Left lung (tissue), 10 donors: ENCODE measurements around the gene GLS2. TPM values are rescaled to one million over a fixed set of nuclear protein-coding genes. Genes with fewer than 3 reads are reported as not detected.

Experiments used
- ATAC-seq: fragments of 200-7000 bp; cut with Tn5 transposase; one replicate; pipeline ENCODE4 v1.9.1; 2020; ENCODE audit warnings: moderate library complexity
- DNase-seq, 4 donors: peaks; one replicate each; pipeline ENCODE4 v3.0.0-alpha.2; 2013 to 2020
- H3K27ac ChIP-seq, 2 donors: fragments of 200-600 bp; sonication (generic) in 1 of 2; one replicate each; pipeline versions ENCODE4 v1.5.0 to v1.8.0; 2020 to 2021
- H3K27me3 ChIP-seq, 2 donors: fragments of 200-600 bp; sonication (generic) in 1 of 2; one replicate each; pipeline versions ENCODE4 v1.5.0 to v1.8.0; 2020 to 2021
- H3K36me3 ChIP-seq, 2 donors: fragments of 200-600 bp; sonication (generic) in 1 of 2; one replicate each; pipeline versions ENCODE4 v1.5.0 to v1.8.0; 2020 to 2021
- H3K4me1 ChIP-seq, 2 donors: fragments of 200-600 bp; one replicate each; pipeline ENCODE4 v1.8.0; 2021
- H3K4me3 ChIP-seq, 2 donors: fragments of 200-600 bp; sonication (generic) in 1 of 2; one replicate each; pipeline versions ENCODE4 v1.5.0 to v1.8.0; 2020 to 2021; ENCODE audit warnings: mild to moderate bottlenecking in 1 of 2
- H3K9me3 ChIP-seq, 2 donors: fragments of 200-600 bp; sonication (generic) in 1 of 2; one replicate each; pipeline versions ENCODE4 v1.5.0 to v1.8.0; 2020 to 2021
- intact Hi-C, 2 donors: fragments of 100-400 bp; cut with DNase I; formaldehyde crosslinking; loops; one replicate each; pipeline versions ENCODE4 v1.11.2 to v1.14.2; 2022
- polyA plus RNA-seq, 6 donors: library from polyadenylated mRNA; unstranded; fragments of 120-200 nt; gene quantifications; one replicate each; pipeline ENCODE4 v1.2.1, GENCODE V29; 2013; ENCODE audit not compliant: insufficient read length in 6 of 6
- total RNA-seq, 2 donors: library from RNA; stranded (reverse); fragmentation: NEBNext Ultra II Directional; extraction: Animal tissue kit (Norgen Biotek cat#: 25700); gene quantifications; one replicate each; pipeline ENCODE4 v1.2.1, GENCODE V29; 2021
- TF ChIP-seq, protein P1 (sequence below), 2 donors: fragments of 200-600 bp; sonication (generic) in 1 of 2; IDR thresholded peaks; one replicate each; pipeline versions ENCODE4 v1.5.0 to v1.8.0; 2021; ENCODE audit warnings: antibody characterized with exemption in 2 of 2
- donor health status: DM: no; HTN: yes; CAD: no.
- donor health status: DM: no; HTN: no; CAD: no.

Gene GLS2
- total and polyA plus RNA-seq, 8 donors, result 2.3 to 5.9 (median 2.9) TPM

DNA sequence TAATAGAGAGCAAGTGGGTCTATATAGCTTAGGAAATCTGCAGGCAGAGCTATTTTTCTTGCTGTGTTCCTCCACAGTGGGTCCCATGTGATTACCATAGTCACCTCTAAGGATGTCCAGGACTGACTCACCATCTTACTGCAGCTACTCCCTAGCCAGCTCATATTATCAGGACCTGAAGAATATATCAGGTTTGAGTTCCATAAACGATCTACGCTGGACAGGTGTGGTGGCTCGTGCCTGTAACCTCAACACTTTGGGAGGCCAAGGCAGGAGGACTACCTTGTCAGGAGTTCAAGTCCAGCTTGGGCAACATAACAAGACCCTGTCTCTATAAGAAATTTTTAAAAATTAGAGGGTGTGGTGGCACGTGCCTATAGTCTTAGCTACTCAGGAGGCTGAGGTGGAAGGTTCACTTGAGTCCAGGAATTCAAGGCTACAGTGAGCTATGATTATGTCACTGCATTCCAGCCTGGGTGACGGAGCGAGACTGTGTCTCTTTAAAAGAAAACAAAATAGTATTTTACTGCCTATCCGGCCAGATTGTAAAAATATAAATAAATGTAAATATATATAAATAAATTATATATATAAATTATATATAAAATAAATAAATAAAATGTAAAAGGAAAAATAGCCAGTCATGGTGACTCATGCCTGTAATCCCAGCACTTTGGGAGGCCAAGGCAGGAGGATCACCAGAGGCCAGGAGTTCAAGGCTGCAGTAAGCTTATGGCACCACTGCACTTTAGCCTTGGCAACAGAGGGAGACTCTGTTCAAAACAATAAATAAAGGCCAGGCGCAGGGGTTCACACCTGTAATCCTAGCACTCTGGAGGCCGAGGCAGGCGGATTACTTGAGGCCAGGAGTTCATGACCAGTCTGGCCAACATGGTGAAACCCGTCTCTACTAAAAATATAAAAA is 26.5 kb downstream of the GLS2 start:
- DNase-seq (no peak), ATAC-seq (no peak)
- Histone ChIP-seq H3K4me3 (no peak overlapping the region), H3K27ac (no peak overlapping the region), H3K27me3 (no peaks in the 10 kb centered on the region), H3K4me1 (peaks cover 0 to 12% of the 10 kb centered on the region in 2 donors), H3K36me3 (no peaks in the 10 kb centered on the region), H3K9me3 (no peaks in the 10 kb centered on the region)
- intact Hi-C loops, result no loop called here
- TF ChIP-seq, protein P1, sequence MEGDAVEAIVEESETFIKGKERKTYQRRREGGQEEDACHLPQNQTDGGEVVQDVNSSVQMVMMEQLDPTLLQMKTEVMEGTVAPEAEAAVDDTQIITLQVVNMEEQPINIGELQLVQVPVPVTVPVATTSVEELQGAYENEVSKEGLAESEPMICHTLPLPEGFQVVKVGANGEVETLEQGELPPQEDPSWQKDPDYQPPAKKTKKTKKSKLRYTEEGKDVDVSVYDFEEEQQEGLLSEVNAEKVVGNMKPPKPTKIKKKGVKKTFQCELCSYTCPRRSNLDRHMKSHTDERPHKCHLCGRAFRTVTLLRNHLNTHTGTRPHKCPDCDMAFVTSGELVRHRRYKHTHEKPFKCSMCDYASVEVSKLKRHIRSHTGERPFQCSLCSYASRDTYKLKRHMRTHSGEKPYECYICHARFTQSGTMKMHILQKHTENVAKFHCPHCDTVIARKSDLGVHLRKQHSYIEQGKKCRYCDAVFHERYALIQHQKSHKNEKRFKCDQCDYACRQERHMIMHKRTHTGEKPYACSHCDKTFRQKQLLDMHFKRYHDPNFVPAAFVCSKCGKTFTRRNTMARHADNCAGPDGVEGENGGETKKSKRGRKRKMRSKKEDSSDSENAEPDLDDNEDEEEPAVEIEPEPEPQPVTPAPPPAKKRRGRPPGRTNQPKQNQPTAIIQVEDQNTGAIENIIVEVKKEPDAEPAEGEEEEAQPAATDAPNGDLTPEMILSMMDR (IDR thresholded peaks at IDR 0.05), result no peak

DNA sequence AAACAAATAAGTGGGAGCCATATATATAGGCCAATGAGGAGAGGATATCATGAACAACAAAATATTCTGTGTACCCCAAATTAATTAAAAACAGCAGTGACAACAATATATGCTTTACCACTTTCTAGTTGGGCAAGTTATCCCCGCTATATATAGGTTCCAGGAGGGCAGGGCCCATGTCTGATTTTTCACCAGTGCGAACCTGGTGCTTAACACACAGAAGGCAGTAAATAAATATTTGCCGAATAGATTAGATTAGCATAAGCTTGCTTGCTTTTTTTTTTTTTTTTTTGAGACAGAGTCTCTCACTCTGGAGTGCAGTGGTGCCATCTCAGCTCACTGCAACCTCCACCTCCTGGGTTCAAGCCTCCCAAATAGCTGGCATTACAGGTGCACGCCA is 30.1 kb downstream of the GLS2 start:
- no peak for DNase-seq
- Histone ChIP-seq H3K27me3 (no peaks in the 10 kb centered on the region), H3K4me1 (no peaks in the 10 kb centered on the region), H3K9me3 (no peaks in the 10 kb centered on the region), H3K36me3 (no peaks in the 10 kb centered on the region), H3K4me3 (no peak overlapping the region), H3K27ac (no peak overlapping the region)
- intact Hi-C loops, result no loop called here
- TF ChIP-seq, protein P1 (IDR thresholded peaks at IDR 0.05), result no peak
- ATAC-seq, result no peak

DNA sequence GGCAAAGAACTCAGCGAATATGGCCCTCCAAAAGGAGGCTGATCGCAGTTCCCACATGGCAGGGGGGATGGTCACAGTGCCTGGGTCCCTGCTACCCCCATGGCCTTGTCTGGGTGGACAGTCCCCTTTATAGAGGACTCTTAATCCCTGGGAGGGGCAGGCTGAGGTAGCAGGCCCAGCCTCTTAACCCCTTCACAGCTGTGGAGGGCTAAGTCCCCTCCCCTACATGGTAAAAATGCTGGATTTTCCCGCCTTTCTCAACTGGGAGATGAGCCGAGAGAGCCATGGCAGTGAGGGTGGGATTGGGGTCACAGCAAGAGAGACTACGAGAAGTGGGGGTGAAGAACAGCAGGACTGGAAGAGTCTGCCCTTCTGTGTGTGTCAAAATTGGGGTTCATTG is 33.4 kb downstream of the GLS2 start, which contains the start of gene MIP:
TSS of gene MIP (minus strand) at position 101 of the 400 bp plus-strand sequence. CDS start at position 57, 44 bp downstream.
- Histone ChIP-seq H3K36me3 (no peaks in the 10 kb centered on the region), H3K9me3 (no peaks in the 10 kb centered on the region), H3K27me3 (no peaks in the 10 kb centered on the region), H3K4me3 (no peak within 1 kb of the TSS), H3K4me1 (peaks cover 0 to 7% of the 10 kb centered on the region in 2 donors), H3K27ac (no peak within 1 kb of the TSS)
- DNase-seq (no peak), ATAC-seq (no peak)
- TF ChIP-seq, protein P1 (IDR thresholded peaks at IDR 0.05), result no peak
- intact Hi-C loops, result no loop called here

DNA sequence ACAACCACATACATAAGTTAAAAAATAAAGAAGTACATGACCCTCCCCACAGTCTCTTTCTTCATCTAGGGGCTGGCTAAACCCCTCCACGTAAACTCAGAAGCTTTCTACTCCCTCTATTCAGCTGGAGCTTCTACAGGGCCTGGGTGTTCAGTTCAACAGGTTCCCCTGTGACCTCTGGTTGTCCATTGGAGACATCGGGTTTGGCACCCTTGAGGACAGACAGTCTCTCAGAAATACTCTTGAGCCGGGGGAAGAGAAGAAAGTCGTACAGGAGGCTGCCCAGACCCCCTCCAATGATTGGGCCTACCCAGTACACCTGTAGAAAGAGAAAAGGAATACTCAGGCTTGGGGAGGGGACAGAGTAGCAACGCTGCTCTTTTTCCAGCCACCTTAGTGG is 36.8 kb downstream of the GLS2 start:
- no peak for DNase-seq
- intact Hi-C loops, result no loop called here
- no peaks in the 10 kb centered on the region for H3K36me3 ChIP-seq
- no peaks in the 10 kb centered on the region for H3K9me3 ChIP-seq
- no peaks in the 10 kb centered on the region for H3K27me3 ChIP-seq
- no peak overlapping the region for H3K4me3 ChIP-seq
- H3K4me1 ChIP-seq, result peaks cover 0 to 15% of the 10 kb centered on the region in 2 donors
- ATAC-seq, result no peak
- no peak overlapping the region for H3K27ac ChIP-seq
- TF ChIP-seq, protein P1 (IDR thresholded peaks at IDR 0.05), result no peak

DNA sequence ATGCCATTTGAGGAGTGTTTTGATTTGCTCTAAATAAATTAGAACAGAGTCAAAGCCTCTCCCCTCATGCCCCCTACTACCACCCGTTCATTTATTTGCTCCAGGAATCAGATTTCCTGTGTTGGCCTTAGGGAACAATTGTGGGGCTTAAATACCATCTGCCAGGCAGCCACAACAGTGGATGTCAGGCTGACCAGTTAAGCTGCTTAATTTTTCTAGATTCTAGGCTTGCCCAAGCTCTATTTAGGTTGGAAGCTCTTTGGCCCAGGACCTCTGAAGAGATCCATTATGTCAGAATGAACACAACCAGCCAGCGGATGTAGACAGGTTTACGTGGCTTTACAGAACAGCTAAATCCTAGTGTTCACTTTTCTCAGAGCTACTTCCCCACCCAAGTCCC is 37.7 kb downstream of the GLS2 start:
- Histone ChIP-seq H3K27ac (no peak overlapping the region), H3K9me3 (no peaks in the 10 kb centered on the region), H3K4me3 (no peak overlapping the region), H3K4me1 (peaks cover 0 to 15% of the 10 kb centered on the region in 2 donors), H3K36me3 (no peaks in the 10 kb centered on the region), H3K27me3 (no peaks in the 10 kb centered on the region)
- ATAC-seq, result no peak
- intact Hi-C loops, result no loop called here
- TF ChIP-seq, protein P1 (IDR thresholded peaks at IDR 0.05), result no peak
- DNase-seq, result no peak
